NB4 (cell line): ENCODE data around the gene OVCA2.

Experiments used
- DNase-seq: peaks from one replicate; pipeline ENCODE4 v3.0.0; 2010; ENCODE audit warnings: low read depth
- H3K4me3 ChIP-seq: one replicate; pipeline ENCODE4 v1.5.1; 2011; ENCODE audit warnings: mild to moderate bottlenecking, low read depth, low read length, moderate library complexity
- MYC ChIP-seq: IDR thresholded peaks from 2 replicates; pipeline ENCODE4 v1.6.1; 2011; ENCODE audit warnings: low read depth, low read length
- POLR2A ChIP-seq: IDR thresholded peaks from 2 replicates; pipeline ENCODE4 v1.6.1; 2011; ENCODE audit warnings: mild to moderate bottlenecking; ENCODE audit not compliant: insufficient read length; ENCODE audit errors: extremely low read depth
- TF ChIP-seq, protein P1 (sequence below): IDR thresholded peaks from 2 replicates; pipeline ENCODE4 v1.6.1; 2011; ENCODE audit warnings: low read depth, low read length
- TF ChIP-seq, protein P2 (sequence below): IDR thresholded peaks from one replicate; pipeline ENCODE4 v1.5.1; 2012; ENCODE audit warnings: low read depth, low read length

OVCA2 gene

DNA sequence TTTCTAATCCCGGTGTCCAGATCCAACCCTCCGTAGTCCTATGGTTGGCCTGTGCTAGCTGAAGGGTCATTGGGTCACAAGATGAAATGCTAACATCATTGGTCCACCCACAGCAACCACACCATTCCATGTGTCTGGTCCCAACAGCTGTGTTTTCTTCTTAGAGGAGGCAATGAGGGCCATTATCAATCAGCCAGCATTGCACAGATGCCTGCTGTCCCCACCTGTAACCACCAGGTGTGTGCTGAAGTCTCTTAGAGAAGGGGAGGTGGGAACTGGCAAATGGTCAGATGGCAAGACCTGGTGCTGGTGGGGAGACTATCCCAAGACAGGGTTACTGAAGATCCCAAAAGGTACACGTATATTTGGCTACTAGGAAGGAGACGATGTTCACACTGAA, 50.4 kb downstream of the OVCA2 start:
- TF ChIP-seq, protein P1, sequence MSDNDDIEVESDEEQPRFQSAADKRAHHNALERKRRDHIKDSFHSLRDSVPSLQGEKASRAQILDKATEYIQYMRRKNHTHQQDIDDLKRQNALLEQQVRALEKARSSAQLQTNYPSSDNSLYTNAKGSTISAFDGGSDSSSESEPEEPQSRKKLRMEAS = no peak
- TF ChIP-seq MYC (no peak), POLR2A (no peak)
- TF ChIP-seq, protein P2, sequence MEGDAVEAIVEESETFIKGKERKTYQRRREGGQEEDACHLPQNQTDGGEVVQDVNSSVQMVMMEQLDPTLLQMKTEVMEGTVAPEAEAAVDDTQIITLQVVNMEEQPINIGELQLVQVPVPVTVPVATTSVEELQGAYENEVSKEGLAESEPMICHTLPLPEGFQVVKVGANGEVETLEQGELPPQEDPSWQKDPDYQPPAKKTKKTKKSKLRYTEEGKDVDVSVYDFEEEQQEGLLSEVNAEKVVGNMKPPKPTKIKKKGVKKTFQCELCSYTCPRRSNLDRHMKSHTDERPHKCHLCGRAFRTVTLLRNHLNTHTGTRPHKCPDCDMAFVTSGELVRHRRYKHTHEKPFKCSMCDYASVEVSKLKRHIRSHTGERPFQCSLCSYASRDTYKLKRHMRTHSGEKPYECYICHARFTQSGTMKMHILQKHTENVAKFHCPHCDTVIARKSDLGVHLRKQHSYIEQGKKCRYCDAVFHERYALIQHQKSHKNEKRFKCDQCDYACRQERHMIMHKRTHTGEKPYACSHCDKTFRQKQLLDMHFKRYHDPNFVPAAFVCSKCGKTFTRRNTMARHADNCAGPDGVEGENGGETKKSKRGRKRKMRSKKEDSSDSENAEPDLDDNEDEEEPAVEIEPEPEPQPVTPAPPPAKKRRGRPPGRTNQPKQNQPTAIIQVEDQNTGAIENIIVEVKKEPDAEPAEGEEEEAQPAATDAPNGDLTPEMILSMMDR = no peak
- H3K4me3 ChIP-seq = no peak overlapping the region
- no peak for DNase-seq
